NK-92 (cell line): ENCODE data around the gene HHAT.
"Not testable (repeated sequence)": the region's sequence is repeated elsewhere in the genome, so short reads cannot be mapped to it uniquely, and the experiment has no call there.

Experiments used
- DNase-seq: peaks from one replicate; lab custom pipeline; 2025; ENCODE audit not compliant: unreplicated experiment; lab: John Stamatoyannopoulos, UW

HHAT gene

DNA sequence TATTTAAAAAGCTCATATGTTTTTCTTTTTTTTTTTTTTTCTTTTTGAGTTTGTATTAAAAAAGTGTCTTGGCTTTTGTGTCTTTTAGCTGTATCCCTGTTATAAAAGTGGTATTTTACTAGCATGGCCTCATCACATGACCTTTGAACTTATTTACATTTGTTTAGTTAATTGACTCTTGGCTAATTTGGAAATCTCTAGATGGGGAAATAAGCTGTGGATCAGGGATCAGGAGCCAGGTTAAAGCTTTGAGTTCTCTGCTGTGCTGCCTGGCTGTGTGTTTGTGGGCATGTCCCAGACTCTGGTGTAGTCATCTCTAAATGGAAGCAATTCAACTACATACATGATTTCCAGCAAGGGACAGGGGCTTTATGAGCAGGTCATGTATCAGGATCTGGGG lies 56.5 kb downstream of the HHAT start:
- no peak for DNase-seq

DNA sequence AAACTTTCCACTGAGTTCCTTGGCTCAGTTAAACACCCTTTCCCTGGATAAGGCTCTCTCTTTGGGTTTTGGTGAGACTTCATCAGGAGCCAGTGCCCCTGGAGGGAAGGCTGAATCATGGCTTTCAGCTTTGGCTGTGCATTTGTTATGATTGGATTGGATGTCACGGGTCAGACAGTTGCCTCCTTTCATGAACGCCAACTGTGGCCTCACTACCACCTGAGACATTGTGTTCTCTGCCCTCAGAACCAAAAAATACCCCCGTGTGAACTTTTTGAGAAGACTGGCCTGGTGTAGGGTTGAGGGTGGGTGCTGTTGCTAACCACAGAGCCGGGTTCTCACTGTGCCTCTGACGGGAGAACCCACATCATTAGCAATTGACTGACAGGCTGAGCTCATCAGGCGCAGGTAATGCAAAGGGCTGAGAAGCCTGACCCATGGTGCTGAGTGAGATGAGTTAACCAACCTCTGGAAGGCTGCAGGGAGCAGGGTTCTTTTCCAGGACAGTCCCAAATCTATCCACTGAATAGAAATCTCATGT lies 65.6 kb downstream of the HHAT start:
- DNase-seq = no peak

DNA sequence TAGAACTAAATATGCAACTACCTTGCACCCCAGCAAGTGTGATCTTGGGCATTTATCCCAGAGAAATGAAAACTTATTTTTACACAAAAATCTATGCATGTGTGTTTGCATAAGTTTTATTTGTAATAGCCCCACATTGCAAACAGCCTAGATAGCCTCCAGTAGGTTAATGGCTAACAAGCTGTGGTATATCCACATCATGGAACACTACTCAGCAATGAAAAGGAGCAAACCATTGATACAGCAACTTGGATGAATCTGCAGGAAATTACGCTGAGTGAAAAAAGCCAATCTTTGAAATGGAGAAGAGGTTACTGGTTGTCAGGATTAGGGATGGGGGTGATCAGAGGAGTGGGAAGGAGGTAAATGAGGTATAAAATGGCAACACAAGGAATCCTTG lies 67.8 kb downstream of the HHAT start:
- DNase-seq = no peak

DNA sequence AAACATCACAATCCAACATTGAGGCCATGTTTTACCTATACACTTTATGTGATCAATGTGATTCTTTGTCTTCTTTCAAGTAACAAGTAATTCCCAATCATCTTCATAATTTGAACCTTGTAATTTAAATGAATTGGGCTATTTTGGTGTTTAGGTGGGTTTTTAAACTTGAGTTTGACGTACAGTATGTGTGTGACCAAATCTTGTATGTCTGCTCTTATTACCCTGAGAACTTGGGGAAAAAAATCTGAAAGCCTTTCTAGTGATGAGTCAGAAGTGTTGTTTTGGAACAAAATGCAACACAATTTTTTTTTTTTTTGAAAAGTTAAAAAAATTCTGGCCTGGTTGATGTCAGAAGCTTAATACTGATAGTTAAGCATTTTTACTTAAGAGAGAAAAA lies 68.5 kb downstream of the HHAT start:
- no peak for DNase-seq

DNA sequence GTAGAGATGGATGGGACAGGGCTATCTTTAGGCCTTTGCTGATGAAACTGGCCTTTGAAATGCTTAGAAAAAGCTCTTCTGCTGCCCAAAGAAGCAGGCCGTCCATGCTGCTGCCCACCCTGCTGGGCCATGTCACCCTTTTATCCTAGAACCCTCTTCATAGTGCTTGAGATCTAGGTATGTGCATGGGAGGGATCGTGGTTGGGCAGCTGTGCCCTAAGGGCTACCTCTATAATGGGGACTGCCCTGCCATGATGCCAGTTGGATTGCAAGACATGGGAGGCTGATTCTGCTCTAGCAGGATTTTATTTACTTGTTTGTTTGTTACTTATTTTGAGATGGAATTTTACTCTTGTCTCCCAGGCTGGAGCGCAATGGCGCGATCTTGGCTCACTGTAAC lies 69.0 kb downstream of the HHAT start:
- no peak for DNase-seq

DNA sequence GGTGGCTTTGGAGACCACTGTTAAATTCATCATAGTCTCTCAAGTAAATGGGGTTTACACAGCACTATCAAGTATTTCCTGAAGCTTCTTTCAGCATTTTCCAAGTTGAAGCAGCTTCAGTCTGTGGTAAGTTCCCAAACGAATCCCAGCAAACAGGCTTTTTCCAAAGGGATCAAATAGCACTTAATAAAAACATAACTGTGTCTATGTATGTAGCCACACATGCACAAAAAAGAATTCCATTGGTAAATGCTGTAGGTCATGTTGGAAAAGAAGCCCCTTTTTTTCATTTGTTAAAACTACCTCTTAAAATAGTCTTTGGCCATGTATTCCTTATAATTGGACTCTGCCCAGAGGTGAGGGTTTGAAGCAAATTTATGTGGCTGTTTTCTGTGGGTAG lies 69.8 kb downstream of the HHAT start:
- DNase-seq = no peak

DNA sequence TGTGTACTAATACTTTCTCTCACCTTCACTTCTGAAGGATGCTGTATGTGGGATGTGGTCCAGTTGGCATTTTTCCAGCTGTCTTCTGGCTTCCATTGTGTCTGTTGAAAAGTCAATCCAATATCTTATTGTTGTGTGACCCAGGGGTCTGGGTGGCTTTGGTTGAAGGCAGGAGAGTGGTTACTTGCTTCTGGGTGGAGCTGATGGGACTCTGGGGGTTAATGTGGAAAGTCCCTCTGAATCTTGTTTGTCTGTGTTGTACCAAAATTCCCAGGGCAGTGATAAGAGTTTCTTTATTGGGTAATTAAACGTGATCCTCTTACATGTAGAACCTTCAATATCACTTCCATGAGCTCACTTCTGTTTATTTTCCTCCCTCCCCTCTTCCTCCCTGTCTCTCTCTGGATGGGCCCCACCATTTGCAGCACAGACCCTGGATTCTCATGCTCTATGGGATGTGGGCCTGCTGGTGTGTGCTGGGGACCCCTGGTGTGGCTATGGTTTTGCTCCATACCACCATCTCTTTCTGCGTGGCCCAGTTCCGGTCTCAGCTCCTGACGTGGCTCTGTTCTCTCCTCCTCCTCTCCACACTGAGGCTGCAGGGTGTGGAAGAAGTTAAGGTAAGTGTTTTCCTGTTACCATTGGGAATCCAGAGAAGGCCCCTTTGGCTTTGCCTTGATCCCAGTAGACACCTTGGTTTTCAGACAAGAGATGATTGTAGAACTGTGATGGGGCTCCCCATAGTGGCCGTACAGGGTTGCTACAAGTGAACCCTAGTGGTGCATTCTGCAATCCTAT lies 71.5 kb downstream of the HHAT start:
- no peak for DNase-seq

DNA sequence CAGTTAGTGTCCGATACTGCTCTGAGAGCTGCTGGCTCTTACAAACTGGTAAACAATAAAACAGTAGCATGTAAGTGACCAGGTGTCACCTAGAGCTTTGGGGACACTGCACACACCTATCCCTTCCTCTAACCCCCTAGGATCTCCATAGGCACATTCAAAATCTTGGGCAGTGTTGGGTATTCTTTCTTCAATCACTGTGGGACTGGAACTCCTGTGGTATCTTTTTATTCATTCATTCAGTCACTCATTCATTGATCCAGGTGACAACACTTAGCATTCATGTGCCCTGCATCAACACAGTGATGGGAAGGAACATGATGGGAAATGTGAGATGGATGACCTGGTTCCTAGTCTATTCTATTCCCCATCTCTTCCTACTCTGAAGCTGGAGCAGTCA lies 73.9 kb downstream of the HHAT start:
- DNase-seq = no peak

DNA sequence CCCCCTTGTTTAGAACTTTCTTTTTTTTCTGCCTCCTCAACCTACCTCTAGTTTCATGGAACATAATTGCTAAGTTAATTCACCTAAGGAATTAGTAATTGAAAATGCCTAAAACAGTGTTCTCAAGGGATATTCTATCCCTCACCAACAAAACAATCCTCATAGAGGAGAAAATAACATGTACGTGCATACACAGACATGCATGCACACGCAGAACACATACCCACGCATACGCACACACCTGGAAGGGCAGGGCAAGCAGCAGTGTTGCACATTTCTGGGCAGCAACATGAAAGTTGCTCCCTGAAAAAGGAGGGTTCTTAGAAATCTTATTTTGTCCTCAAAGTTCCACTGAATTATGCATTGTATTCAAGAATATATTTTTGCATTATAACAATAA lies 76.6 kb downstream of the HHAT start:
- no peak for DNase-seq

DNA sequence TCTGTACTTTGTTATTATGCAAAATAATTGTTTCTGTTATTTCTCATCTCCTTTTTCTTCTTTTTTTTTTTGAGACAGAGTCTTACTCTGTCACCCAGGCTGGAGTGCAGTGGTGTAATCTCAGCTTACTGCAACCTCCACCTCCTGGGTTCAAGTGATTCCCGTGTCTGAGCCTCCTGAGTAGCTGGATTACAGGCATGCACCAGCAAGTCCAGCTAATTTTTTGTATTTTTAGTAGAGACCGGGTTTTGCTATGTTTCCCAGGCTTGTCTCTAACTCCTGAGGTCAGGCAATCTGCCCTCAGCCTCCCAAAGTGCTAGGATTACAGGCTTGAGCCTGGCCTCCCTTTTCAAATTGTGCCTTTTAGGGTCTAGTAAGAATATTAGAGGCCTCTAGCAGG lies 77.6 kb downstream of the HHAT start:
- DNase-seq = not testable (repeated sequence)

DNA sequence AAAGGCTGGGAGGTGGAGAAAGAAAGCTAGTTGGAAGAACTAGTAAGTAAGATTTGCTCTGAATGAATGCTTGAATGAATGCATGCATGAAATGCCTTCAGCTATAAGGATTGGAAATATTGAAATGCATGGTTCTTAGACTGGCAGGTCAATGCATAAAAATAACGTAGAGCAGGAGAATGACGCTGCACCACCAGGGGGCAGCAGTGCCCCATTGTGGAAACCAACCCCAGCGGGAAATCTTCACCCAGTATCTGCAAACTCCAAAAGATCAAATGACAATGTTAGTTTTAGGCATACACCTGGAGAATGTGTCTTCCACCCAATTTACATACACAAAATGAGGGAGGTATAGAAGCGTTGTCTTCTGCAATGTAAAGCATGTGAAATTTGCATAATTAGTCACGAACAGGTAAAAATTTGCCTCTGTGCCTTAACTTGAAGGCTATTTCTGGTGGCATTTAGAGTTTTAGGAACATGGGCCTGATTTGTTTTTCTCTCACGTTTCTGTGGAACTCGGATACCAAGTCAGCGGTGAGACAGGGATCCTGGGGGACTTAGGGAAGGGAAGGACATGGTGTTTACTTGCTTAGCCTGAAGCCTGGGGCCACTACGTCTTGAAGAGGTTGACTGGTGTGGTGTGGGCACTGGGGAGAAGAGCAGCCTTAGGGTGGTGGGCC lies 78.6 kb downstream of the HHAT start:
- no peak for DNase-seq

DNA sequence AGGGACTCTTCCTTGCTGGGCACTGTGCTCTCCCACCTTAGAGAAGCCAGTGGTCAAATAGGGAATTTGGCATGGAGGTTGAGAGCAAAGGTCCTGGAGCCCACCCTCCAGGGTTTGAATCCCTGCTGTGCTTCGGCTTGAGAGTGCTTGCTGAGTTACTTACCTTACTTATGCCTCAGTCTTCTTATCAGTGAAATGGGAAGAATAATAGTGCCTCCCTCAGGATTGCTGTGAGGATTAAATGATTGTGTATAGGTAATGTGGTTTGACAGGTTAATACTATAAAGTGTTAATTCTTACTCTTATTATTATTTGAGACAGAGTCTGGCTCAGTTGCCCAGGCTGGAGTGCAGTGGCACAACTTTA lies 79.2 kb downstream of the HHAT start:
- DNase-seq = no peak

DNA sequence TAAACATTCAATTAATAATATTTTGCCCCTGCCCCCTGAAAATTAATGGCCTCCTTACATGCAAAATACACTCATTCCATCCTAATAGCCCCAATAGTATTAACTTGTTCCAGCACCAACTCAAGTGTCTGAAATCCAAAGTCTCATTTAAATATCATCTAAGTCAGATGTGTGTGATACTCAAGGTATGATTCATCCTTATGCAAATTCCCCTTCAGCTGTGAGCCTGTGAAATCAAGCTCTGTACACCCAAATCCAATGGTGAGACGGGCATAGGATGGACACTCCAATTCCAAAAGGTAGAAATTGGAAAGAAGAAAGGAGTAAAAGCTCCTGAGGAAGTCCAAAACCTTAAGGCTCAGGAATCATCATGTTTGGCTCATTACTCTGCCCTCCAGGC lies 83.5 kb downstream of the HHAT start:
- no peak for DNase-seq

DNA sequence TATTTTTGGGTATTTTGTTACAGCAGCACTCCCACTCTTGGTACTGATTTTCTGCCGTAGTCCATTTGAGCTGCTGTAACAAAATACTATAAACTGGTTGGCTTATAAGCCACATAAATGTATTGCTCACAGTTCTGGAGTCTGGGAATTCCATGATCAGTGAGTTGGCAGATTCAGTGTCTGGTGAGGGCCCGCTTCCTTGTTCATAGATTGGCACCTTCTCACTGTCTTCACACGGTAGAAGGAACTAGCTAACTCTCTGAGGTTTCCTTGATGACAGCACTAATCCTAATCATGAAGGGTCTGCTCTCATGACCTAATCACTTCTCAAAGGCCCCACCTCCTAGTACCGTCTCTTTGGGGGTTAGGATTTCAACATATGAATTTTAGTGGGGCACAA lies 85.2 kb downstream of the HHAT start:
- DNase-seq = no peak

DNA sequence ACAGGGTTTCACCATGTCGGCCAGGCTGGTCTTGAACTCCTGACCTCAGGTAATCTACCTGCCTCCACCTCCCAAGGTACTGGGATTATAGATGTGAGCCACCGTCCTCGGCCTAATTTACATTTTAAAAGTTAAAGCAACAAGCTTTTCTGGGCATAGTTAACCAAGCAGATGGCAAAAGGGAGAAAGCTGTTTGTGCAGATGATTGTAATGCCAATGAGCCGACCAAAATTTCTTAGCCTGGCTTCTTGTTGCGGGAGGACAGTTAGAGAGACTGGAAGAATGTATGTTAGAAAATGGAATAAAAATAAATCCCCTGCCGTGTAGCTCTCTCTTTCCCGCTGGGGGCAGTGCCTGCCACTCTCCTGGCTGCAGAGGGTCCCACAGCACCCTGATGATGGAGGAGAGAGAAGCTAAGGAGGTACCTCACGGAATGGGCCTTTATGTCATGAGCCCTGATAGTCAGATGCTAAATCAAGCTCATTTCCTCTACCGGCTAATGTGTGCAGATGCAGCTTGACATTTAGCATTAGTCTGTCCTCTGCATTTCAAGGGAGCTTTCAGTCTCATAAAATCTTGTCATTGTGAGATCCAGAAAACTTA lies 87.2 kb downstream of the HHAT start:
- no peak for DNase-seq

DNA sequence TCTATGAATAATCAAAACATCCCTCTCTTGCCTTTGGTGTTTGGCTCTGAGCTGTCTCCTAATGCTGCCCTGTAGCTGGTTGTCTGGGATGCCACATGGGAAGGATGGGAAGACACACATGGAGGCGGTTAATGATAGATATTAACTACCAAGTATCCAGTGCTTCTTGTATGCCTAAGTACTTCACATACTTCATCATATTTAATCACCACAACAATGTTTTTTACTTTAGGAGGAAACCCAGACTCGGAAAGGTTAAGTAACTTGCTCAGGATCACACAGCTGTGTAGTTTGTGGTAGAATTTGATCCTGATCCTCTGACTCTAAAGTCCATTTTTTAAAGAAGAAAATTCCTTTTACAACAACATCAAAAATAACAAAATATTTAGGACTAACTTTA lies 88.0 kb downstream of the HHAT start:
- no peak for DNase-seq

DNA sequence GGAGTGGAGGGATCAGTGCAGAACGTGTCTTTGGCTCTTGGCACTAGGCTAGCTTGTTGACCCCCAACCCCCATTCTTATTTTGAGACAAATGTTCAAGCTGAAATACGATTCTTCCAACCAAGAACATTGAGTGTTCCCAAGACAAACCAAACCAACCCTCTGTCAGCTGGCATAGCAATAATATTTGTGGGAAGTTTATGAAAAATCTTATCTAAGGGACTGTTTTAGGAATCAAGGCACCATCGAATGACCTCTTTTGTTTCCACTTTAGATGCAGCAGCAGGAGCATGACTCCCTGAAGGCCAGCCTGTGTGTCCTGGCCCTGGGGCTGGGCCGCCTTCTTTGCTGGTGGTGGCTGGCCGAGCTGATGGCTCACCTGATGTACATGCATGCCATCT lies 89.2 kb downstream of the HHAT start:
- DNase-seq = no peak

DNA sequence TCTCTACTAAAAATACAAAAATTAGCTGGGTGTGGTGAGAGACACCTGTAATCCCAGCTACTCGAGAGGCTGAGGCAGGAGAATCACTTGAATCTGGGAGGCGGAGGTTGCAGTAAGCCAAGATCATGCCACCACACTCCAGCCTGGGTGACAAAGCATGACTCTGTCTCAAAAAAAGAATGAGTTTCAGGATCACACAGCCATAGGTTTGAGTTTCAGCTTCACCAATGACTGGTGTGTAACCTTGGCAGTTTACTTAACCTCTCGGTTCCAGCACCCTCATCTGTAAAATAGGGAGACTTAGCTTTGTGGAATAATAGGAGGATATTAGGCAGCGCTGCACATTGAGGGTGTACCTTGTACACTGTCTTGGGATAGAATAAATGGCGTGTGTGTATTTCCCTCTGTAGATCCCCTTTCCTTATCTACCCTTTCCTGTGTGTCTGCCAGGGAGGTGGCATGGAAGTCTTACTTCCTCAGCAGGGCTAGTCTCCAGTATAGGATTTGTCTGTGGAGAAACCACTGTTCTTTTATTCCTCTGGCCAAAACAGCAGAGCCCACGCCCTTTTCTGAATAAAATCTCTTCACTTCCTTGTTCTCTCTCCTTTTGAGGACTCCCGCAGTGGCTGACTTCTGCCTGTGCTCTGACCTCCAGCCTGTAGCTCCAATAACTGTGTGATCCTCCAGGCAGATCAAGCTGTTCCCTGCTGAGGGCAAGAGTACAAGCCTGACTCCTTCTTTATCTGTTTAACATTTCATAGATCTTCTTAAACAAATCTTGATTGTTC lies 90.4 kb downstream of the HHAT start:
- DNase-seq = no peak

DNA sequence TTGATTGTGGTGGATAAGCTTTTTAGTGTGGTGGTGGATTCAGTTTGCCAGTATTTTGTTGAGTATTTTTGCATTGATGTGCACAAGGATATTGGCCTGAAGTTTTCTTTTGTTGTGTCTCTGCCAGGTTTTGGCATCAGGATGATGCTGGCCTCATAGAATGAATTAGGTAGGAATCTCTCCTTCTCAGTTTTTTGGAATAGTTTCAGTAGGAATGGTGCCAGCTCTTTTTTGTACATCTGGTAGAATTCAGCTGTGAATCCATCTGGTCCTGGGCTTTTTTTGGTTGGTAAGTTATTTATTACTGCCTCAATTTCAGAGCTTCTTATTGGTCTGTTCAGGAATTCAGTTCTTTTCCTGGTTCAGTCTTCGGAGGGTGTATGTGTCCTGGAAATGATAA lies 98.0 kb downstream of the HHAT start:
- DNase-seq = not testable (repeated sequence)

DNA sequence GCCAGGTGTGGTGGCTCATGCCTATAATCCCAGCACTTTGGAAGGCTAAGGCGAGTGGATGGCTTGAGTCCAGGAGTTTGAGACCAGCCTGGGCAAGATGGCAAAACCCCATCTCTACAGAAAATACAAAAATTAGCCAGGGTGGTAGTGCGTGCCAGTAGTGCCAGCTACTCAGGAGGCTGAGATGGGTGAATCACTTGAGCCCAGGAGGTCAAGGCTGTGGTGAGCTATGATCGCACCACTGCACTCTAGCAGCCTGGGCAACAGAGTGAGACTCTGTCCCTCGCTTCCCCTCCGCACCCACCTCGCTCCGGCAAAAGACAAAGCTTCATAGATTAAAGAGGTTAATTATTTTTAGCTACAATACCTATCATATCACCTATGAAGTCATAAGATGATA lies 100.0 kb downstream of the HHAT start:
- no peak for DNase-seq

DNA sequence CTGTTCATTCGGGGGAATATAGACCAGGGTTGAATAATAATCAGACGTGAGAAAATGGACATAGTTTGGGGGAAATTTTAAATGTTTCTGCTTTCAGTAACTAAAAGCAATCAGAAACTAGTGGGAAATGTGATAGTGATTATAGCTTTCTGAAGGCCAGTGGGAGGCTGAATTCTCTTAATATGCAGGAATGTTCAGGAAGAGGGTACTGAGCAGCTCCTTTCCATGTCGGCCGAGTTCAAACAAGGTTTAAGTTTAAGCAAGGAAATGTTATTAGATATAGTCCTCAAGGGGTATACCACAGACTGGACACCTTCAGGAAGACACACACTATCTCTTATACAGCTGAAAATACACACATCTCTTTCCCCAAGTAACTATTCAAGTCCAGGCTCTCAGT lies 105.5 kb downstream of the HHAT start:
- no peak for DNase-seq
